ENCODE results near the gene CDK15.

GRCh38 chr2:201937343-201937742 is 131.0 kb downstream of the CDK15 start:
- TF ChIP-seq CTCF (IDR thresholded peaks at IDR 0.05) (no peak), POLR2AphosphoS5 (IDR thresholded peaks at IDR 0.05) (no peak), POLR2A (IDR thresholded peaks at IDR 0.05) (no peak)

Data from prostate gland (tissue), 2 donors.